Heart left ventricle (tissue), 13 donors: ENCODE measurements around the gene CALML5.

Experiments used
- POLR2A ChIP-seq, 2 donors: fragments of 450-650 bp; IDR thresholded peaks; one replicate each; pipeline ENCODE4 v1.6.1; 2017; ENCODE audit warnings: antibody characterized with exemption in 2 of 2, mild to moderate bottlenecking in 2 of 2, moderate library complexity in 2 of 2
- TF ChIP-seq, protein P1 (sequence below), 12 donors: fragments of 200-600 bp; sonication (generic) in 4 of 12; IDR thresholded peaks; one replicate each; pipeline versions ENCODE4 v1.5.0 to v1.8.0; 2018 to 2022; ENCODE audit warnings: antibody characterized with exemption in 12 of 12, mild to moderate bottlenecking in 5 of 12
- donor health status: ischemic (EF 13 %, LVEDD 7.1; RV severe dilation, severe dysfunction).
- donor health status: DM: no; HTN: yes; CAD: no.
- donor health status: DM: no; HTN: no; CAD: no.
- donor health status: ischemic (EF 25% LVEDD 6.9; RV normal size, moderate dysfunction).
- donor health status: ischemic (EF 25% LVEDD 5.7; RV mildly dilated, moderate dysfunction).
- donor health status: ischemic (EF 35%, LVEDD 5.7; RV mildly dilated, moderate dysfunction).
- donor health status: nonischemic (EF 11% LVEDD 7.7; RV severe dilation, severe dysfunction).
- donor health status: DM: yes; HTN: yes; CAD: no.
- donor health status: PGD.
- donor health status: ischemic (EF 29% LVEDD 5.4; RV normal size, mild dysfunction).
- donor health status: nonischemic (EF 23%, LVEDD 6.1; RV moderate dilation, normal function).

DNA sequence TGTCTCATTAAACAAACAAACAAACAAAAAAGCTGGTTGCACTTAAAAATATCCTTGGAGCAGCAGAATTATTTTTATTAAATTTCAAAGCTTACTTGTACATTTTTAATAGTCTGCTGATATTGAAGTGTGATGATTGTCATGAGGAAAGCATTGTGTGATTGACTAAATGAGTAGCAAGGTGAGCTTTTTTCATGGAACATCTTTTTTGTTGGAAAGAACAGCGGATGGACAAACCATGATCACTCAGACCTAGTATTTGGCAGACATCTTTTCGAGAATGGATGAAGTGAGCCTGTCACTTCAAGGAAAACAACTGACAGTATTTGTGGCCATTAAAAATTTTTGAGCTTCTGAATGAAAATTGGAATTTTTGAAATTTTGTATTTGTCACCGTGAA is 19.7 kb upstream of the CALML5 start:
- no peak for TF ChIP-seq POLR2A (IDR thresholded peaks at IDR 0.05)
- TF ChIP-seq, protein P1, sequence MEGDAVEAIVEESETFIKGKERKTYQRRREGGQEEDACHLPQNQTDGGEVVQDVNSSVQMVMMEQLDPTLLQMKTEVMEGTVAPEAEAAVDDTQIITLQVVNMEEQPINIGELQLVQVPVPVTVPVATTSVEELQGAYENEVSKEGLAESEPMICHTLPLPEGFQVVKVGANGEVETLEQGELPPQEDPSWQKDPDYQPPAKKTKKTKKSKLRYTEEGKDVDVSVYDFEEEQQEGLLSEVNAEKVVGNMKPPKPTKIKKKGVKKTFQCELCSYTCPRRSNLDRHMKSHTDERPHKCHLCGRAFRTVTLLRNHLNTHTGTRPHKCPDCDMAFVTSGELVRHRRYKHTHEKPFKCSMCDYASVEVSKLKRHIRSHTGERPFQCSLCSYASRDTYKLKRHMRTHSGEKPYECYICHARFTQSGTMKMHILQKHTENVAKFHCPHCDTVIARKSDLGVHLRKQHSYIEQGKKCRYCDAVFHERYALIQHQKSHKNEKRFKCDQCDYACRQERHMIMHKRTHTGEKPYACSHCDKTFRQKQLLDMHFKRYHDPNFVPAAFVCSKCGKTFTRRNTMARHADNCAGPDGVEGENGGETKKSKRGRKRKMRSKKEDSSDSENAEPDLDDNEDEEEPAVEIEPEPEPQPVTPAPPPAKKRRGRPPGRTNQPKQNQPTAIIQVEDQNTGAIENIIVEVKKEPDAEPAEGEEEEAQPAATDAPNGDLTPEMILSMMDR (IDR thresholded peaks at IDR 0.05): no peak
